Measurements from ENCODE around the gene RAPGEF5.
"Not testable (repeated sequence)": the region's sequence is repeated elsewhere in the genome, so short reads cannot be mapped to it uniquely, and the experiment has no call there.

Gene RAPGEF5

GRCh38 chr7:22111661-22112060 lies 245.3 kb downstream of the RAPGEF5 start:
- no peak for DNase-seq

GRCh38 chr7:22110881-22111280 lies 246.1 kb downstream of the RAPGEF5 start:
- no peak for DNase-seq

- peak; percentile 85 for DNase-seq
These were observed 246.6 kb downstream of the RAPGEF5 start for GRCh38 chr7:22110227-22110839.

GRCh38 chr7:22109761-22110160 lies 247.2 kb downstream of the RAPGEF5 start:
- no peak for DNase-seq

- no peak for DNase-seq
These were observed 248.7 kb downstream of the RAPGEF5 start for GRCh38 chr7:22108151-22108845.

- DNase-seq: no peak
These were observed 251.4 kb downstream of the RAPGEF5 start for GRCh38 chr7:22105550-22105949.

- no peak for DNase-seq
These were observed 262.3 kb downstream of the RAPGEF5 start for GRCh38 chr7:22094413-22095342.

- DNase-seq: no peak
These were observed 263.0 kb downstream of the RAPGEF5 start for GRCh38 chr7:22093936-22094335.

- DNase-seq: no peak
These were observed 264.0 kb downstream of the RAPGEF5 start for GRCh38 chr7:22093001-22093400.

- DNase-seq: not testable (repeated sequence)
These were observed 265.9 kb downstream of the RAPGEF5 start for GRCh38 chr7:22090958-22091525.

GRCh38 chr7:22090512-22090911 lies 266.4 kb downstream of the RAPGEF5 start:
- no peak for DNase-seq

GRCh38 chr7:22090107-22090506 lies 266.8 kb downstream of the RAPGEF5 start:
- no peak for DNase-seq

- no peak for DNase-seq
These were observed 268.1 kb downstream of the RAPGEF5 start for GRCh38 chr7:22088827-22089226.

GRCh38 chr7:22087861-22088260 lies 269.1 kb downstream of the RAPGEF5 start:
- DNase-seq: no peak

- DNase-seq: no peak
These were observed 273.2 kb downstream of the RAPGEF5 start for GRCh38 chr7:22083704-22084240.

GRCh38 chr7:22082886-22083703 lies 273.9 kb downstream of the RAPGEF5 start:
- peak; percentile 99 for DNase-seq

- DNase-seq: no peak
These were observed 274.4 kb downstream of the RAPGEF5 start for GRCh38 chr7:22082553-22082885.

GRCh38 chr7:22080219-22080618 lies 276.7 kb downstream of the RAPGEF5 start:
- not testable (repeated sequence) for DNase-seq

GRCh38 chr7:22078872-22079271 lies 278.1 kb downstream of the RAPGEF5 start:
- DNase-seq: not testable (repeated sequence)

- DNase-seq: no peak
These were observed 281.4 kb downstream of the RAPGEF5 start for GRCh38 chr7:22075561-22075960.

- no peak for DNase-seq
These were observed 282.1 kb downstream of the RAPGEF5 start for GRCh38 chr7:22074897-22075296.

Data from retina (tissue), 1 donor.